NCI-H524 (cell line): ENCODE measurements around the gene DNAJA1.
"Not testable (repeated sequence)": the region's sequence is repeated elsewhere in the genome, so short reads cannot be mapped to it uniquely, and the experiment has no call there.

ENCODE experiments used
- DNase-seq, 2 experiments: peaks; one replicate each; lab custom pipeline; 2025; lab: John Stamatoyannopoulos, UW

Gene DNAJA1

DNA sequence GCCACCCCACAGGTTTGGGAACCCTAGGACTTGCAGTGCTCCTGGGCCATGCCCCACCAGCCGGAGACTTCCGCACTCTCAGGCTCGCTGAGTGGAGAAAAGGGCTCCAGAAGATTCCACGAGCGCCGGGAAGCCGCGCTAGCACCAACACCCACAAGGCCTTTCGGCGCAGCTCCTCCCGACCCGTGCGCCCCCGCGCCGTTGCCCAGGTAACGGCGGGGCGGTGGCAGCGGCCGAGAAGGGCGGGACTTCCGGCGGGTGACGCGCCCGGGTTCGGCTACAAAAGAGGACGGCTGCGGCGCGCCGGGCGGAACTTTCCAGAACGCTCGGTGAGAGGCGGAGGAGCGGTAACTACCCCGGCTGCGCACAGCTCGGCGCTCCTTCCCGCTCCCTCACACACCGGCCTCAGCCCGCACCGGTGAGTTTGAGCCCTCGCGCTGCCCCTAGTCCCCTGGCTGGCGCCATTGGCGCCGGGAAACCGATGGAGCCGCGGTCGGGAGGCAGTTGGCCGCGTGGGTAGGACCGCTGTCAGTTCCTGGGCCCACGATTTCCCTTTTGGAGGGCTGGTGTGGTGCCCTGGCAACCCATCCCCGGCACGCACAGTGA lies at the start of gene DNAJA1:
Gene DNAJA1 (plus strand): TSS at position 308 of the 606 bp plus-strand sequence. CDS start 1,212 bp downstream, outside the sequence.
- DNase-seq = peak; percentile 39 to 89

- no peak for DNase-seq
Measured at GRCh38 chr9:32978051-32978450, 47.0 kb upstream of the DNAJA1 start.

GRCh38 chr9:32986971-32987370 lies 38.1 kb upstream of the DNAJA1 start:
- DNase-seq = no peak

DNA sequence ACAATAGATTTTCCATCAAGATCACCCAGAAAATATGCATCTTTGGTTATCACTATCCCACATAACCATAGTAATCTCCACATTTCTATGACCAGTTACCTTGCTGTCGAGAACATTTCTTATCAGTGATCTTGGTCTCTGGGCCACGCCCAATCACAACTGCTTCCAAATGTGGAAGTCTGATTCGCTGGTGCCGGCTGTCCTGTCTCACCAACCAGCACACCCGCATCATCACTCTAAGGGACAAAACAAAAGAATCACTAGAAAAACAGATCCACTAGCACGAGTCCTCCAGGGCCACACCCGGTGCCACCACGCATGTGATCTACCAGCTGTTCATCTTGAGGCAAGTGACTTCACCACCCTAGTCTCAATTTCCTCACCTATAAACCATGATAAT lies 35.4 kb upstream of the DNAJA1 start:
- no peak for DNase-seq

DNA sequence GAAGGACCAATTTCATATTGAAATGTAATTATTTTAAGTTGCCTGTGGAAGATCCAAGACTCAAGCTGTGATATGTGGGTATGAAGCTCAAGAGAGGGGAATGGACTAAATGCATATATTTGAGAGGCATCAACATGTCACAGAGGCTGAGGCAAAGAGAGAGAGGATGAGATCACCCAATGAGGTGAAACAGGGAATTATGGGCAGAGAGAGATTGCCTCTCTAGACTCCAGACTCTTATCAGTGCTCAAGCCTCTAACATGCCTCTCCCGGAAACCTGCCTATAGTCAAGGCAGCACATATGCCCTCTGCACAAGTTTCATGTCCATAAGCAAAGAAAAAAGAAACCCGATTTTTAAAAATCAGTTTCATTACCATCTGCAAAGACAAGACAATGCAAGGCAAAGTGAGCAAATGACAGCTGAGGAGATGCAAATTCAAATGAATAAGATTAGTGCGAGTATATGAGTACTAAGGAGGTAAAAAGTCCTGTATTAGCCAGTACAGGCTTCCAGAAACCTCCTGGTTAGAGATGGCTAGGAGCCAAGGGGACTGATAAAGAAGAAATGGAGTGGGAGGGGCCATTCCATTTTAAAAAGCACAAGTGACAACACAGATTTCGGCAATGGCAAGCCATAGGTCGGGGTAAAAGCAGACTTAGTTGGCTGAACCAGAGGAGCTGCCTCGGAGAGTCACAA lies 33.0 kb upstream of the DNAJA1 start:
- no peak for DNase-seq

DNA sequence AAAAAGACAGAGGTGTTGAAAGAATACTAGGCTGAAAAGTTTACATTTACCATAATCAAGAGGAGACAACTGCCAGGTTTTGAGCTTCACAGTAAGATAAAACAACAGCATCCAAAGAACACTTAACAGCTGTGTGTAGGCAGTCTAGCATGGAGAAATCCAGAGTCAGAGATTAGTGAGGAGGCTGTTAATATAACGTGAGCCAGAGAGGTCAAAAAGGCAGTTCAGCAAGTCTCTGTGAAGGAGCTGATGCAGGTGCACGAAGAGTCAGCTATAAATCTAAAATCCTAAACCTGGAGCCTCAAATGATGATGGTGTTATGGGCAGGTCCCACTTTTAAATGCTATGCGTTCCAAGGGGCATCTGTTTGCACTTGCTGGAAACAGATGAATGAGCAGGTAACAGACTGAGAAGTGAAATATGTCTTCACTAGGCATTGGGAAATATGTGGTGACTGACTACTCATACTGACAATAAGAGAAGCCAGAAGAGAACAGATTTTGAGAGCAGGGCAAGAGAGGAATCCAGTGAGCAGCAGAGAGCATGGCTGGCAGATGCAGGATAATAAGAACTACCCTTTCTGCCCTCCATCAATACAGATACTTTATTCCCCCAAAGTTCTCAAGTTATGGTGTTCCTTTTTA lies 32.4 kb upstream of the DNAJA1 start:
- DNase-seq = no peak

GRCh38 chr9:33000682-33001055 lies 24.4 kb upstream of the DNAJA1 start:
- DNase-seq = not testable (repeated sequence)

DNA sequence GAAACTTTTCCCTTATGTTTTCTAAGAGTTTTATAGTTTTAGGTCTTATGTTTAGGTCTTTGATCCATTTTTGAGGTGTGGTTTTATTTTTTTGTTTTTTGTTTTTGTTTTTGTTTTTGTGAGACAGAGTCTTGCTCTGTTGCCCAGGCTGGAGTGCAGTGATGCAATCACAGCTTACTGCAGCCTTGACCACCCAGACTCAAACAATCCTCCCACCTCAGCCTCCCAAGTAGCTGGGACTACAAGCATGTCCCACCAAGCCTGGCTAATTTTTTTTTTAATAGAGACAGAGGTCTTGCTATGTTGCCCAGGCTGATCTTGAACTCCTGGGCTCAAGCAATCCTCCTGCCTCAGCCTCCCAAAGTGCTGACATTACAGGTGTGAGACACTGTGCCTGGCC lies 19.7 kb upstream of the DNAJA1 start:
- not testable (repeated sequence) for DNase-seq

DNA sequence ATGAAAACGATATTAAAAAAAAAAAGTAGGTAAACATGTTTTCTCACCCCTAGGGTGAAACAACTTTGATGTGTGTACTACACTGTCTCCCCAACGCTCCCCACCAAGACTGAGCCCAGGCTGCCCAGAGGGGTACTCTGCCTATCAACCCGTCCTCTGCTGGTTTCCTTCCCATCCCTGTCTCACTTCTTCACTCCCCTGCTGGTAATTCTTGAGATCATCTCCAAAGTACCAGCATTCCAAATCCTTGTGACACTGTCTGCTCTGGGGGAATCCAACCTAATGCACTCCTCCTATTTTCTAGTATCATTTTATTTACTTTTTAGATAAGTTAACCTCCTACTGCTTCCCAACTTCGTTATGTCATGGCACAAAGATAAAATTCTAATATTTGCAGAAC lies 17.3 kb upstream of the DNAJA1 start:
- DNase-seq = no peak

DNA sequence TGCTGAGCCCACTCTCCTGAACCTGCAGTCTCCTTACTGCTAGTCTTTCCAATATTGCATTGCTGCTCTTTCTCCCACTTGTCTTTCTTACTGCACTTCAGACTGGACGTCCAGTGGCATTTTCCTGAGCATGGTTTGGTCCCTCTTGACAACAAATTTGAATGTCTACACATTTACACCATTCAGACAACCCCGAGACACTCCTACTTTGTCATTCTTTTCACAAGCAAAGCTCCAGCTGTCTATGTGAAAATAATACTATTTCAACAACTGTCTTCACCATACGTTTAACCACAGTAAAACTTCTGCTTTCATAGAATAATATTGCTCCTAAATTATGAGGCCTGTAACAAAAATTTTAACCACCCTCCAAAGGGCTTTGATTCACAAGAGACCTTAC lies 13.2 kb upstream of the DNAJA1 start:
- no peak for DNase-seq

GRCh38 chr9:33012328-33013069 lies 12.6 kb upstream of the DNAJA1 start:
- no peak for DNase-seq

DNA sequence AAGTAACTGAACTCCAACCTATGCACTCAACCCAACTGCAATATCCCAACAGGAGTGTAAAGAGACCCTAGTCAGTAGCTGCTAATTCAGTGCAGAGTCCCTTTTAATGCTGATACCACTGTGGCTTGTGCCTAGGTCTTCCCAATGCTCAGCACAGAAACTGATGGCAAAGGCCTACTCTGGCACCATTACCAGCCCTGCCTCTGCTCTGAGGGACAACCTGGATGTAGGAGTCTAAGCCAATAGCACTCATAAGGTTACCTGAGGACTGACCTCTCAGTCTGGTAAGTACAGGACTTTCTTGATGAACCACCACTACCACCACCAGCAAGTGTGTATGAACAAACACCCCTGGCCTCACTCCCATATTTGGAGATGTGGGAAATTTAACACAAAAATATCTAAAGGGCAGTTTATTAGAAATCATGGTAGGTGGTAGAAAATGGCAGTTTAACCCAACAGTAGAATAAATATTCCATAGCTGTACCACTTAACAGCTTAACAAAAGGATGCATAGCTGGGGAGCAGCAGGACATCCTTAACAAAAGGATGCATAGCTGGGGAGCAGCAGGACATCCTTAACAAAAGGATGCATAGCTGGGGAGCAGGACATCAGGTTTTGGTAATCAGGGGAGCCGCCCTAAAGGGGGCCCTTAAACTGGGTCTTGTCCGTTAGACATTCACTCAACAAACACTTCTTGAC lies 11.0 kb upstream of the DNAJA1 start:
- no peak for DNase-seq

DNA sequence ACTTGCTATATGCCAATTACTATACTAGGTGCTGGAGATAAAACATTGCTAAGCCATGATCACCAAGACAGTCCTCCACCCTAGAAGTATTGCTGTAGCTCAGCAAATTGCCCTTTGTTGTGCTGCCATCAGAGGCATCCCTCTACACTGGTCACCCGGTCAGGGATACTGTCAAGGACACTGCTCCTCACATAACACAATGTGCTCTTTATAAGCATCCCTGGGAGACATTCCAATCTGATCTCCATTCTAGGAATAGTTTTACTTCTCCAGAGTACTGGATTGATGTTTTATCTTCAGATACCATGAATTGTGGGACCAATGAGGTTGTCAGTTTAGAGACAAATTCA lies 10.4 kb upstream of the DNAJA1 start:
- DNase-seq = no peak

- no peak for DNase-seq
Measured at GRCh38 chr9:33017283-33018041, 7.6 kb upstream of the DNAJA1 start.

DNA sequence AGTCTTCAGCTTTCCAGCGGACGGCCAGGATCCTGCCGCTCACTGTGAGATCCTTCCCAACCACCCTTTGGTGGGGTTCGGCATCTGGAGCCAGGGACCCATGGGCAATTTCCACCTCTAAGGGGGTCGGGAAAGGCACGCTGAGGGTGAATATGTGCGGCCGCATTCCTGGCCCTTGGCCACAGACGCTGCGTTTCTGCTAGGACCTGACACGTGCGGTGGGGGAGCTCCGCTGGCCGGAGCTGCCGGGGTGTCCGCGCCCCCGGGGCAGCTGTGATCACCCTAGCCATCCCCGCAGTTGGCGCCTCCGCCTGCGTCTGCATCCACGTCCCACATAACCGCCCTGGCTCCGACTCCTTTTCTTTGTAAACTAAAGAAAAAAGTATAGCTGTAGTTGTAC lies 5.3 kb upstream of the DNAJA1 start:
- DNase-seq = no peak

GRCh38 chr9:33022303-33022702 lies 2.8 kb upstream of the DNAJA1 start:
- no peak for DNase-seq

- no peak for DNase-seq
Measured at GRCh38 chr9:33022755-33023154, 2.3 kb upstream of the DNAJA1 start.

DNA sequence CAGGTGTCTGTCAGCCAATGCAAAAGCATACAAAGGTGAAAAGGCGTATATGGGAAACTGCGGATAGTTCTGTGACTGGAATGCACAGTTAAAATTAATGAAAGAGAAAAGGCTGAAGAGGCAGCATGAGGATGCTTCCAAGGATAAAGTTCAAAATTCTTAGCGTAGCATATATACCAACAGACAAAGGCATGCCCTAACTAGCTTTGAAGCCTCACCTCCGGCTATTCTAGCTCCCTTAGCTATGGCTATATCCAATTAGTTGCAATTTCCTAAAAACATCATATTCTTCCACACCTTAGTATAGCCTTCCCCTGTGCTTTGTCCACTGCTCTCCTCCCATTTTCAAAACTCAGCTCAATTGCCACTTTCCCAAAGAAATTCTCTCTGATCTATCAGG lies 1.4 kb upstream of the DNAJA1 start:
- no peak for DNase-seq

DNA sequence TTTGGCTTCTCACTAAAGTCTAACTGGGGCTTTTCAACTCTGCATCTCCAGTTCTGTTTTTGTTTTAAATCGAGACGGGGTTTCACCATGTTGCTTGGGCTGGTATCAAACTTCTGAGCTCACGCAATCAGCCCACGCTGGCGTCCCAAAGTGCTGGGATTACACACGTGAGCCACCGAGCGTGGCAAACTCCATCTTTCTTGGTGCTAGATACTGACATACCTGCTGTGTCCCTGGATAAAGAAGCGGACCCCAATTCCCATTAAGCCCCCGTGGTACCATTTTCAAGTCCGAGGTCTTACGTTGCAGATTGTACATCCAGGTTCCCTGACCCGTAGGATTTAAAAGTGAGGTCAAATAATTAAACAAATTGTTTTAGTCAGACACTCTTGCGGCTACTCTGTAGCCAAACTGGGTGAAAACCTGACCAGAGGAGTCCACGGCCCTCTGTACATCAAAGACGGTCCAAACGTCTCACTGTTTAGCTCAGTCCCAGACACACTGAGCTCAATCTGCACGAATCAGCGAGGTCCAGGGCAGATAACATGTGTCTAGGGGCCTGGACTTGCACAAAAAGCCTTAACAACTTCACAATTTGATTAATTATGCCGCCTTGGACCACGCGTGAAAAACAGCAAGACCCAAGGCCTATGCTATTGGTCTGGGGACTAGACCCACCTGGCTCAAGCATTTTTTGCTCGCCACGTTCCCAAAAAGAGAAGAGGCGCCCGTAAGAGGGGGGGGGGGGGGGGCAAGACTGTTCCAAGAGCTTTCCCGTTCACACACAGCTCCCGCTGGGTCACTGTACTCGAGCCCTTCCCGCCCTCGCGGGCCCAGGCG lies 727 bp upstream of the DNAJA1 start:
- peak; percentile 22 to 52 for DNase-seq

- DNase-seq = peak; percentile 31 to 60
Measured at GRCh38 chr9:33025572-33026342, 684 bp downstream of the DNAJA1 start.
